H1 (cell line): ENCODE data around the gene NT5C. TPM values are rescaled to one million over a fixed set of nuclear protein-coding genes. Genes with fewer than 3 reads are reported as not detected.
A peak's percentile ranks its signal among the peaks of the same experiment; 100 is the strongest.

ENCODE experiments used
- BCL11A ChIP-seq, 2 experiments: IDR thresholded peaks; one replicate each; pipeline ENCODE4 v1.6.1; 2011; ENCODE audit warnings: low read depth in 2 of 2, low read length in 2 of 2, mild to moderate bottlenecking in 2 of 2
- CBX8 ChIP-seq: fragments of 300-800, 300-1000 bp; sonication (generic); IDR thresholded peaks from 2 replicates; pipeline ENCODE4 v1.7.1; 2016; ENCODE audit warnings: low read depth, low read length, borderline replicate concordance
- CHD2 ChIP-seq: IDR thresholded peaks from 2 replicates; pipeline ENCODE4 v1.6.1; 2012; ENCODE audit warnings: low read length, improper control_type of control experiment
- E2F6 ChIP-seq: IDR thresholded peaks from 2 replicates; pipeline ENCODE4 v1.6.1; 2012; ENCODE audit warnings: inconsistent platforms
- HDAC2 ChIP-seq, 2 experiments: fragments of 300-600 bp in 1 of 2; sonication (generic) in 1 of 2; IDR thresholded peaks; 2 replicates each; pipeline ENCODE4 v1.6.1; 2011 to 2012; ENCODE audit warnings: low read depth in 2 of 2, low read length in 2 of 2, mild to moderate bottlenecking in 2 of 2, moderate library complexity in 2 of 2, borderline replicate concordance in 1 of 2, inconsistent platforms in 1 of 2
- HDAC6 ChIP-seq: IDR thresholded peaks from one replicate; pipeline ENCODE4 v1.7.1; 2012; ENCODE audit warnings: low read depth, mild to moderate bottlenecking, inconsistent platforms, low read length, moderate library complexity
- JUN ChIP-seq: IDR thresholded peaks from 2 replicates; pipeline ENCODE4 v1.6.1; 2011; ENCODE audit warnings: low read depth, mild to moderate bottlenecking, improper control_type of control experiment, low read length
- KDM5A ChIP-seq: fragments of 200-600 bp; IDR thresholded peaks from 2 replicates; pipeline ENCODE4 v1.7.1; 2012; ENCODE audit warnings: mild to moderate bottlenecking, low read length, inconsistent platforms, mixed read lengths
- NANOG ChIP-seq: IDR thresholded peaks from 2 replicates; pipeline ENCODE4 v1.6.1; 2011; ENCODE audit warnings: low read length, low read depth, mild to moderate bottlenecking, inconsistent platforms; ENCODE audit not compliant: insufficient read depth, poor library complexity, severe bottlenecking
- POLR2A ChIP-seq, 2 experiments: IDR thresholded peaks; 1 replicate in 1 of 2; 2 replicates in 1 of 2; pipeline ENCODE4 v1.6.1; 2011; ENCODE audit warnings: low read depth in 2 of 2, low read length in 2 of 2, mild to moderate bottlenecking in 2 of 2; ENCODE audit errors: control extremely low read depth in 1 of 2
- SIX5 ChIP-seq: IDR thresholded peaks from 2 replicates; pipeline ENCODE4 v1.6.1; 2011; ENCODE audit warnings: mild to moderate bottlenecking, low read depth, low read length
- SP2 ChIP-seq: IDR thresholded peaks from 2 replicates; pipeline ENCODE4 v1.6.1; 2012; ENCODE audit warnings: mild to moderate bottlenecking, low read length, inconsistent platforms
- USF2 ChIP-seq: IDR thresholded peaks from 2 replicates; pipeline ENCODE4 v1.6.1; 2011; ENCODE audit warnings: low read length, improper control_type of control experiment
- polyA plus RNA-seq, 7 experiments: library from polyadenylated mRNA; depleted of rRNA in 3 of 7; stranded (reverse) in 5 of 7; unstranded in 2 of 7; fragments of >200 nt in 5 of 7; fragments of 200-250 nt in 2 of 7; gene quantifications; 1 replicate in 5 of 7; 2 replicates in 1 of 7; 4 replicates in 1 of 7; pipeline versions ENCODE4 v1.2.1 to v1.2.3, GENCODE V29; 2011 to 2013; ENCODE audit warnings: missing spikeins in 2 of 7, mixed read lengths in 2 of 7
- total RNA-seq: library from RNA; stranded (reverse); fragmentation: NEBNext Ultra II Directional; extraction: Animal tissue kit (Norgen Biotek cat#: 25700); gene quantifications from 2 replicates; pipeline ENCODE4 v1.2.1, GENCODE V29; 2021

The NT5C gene
- total and polyA plus RNA-seq, 2 of the 8 experiments (the other 6 are each of a cell fraction or from before 2014, with no cell fraction given): 52.1 to 66.4 TPM

- TF ChIP-seq SP2 (no peak), CHD2 (no peak), USF2 (no peak), E2F6 (peak; percentile 61), CBX8 (no peak), BCL11A (IDR thresholded peaks at IDR 0.05; ENCODE audit: low read depth in 2 of 2, low read length in 2 of 2) (no peak), POLR2A (IDR thresholded peaks at IDR 0.05; ENCODE audit: control extremely low read depth in 1 of 2, low read depth in 2 of 2, low read length in 2 of 2) (peak in 1 of 2 experiments; percentile 56; a peak in 2 of 3 replicates), HDAC6 (no peak), NANOG (no peak), JUN (no peak), KDM5A (no peak), HDAC2 (IDR thresholded peaks at IDR 0.05; ENCODE audit: borderline replicate concordance in 1 of 2, low read depth in 2 of 2, low read length in 2 of 2) (0 out of 4 replicates have a peak, but pooled peaks of 1 of the 2 experiments have one; percentile 36), SIX5 (no peak)
Observed at GRCh38 chr17:75109407-75110233, 21.9 kb downstream of the NT5C start, which contains the start of gene ARMC7 (continued).
